ENCODE data around the gene ARID1A.
"Not testable (repeated sequence)": the region's sequence is repeated elsewhere in the genome, so short reads cannot be mapped to it uniquely, and the experiment has no call there.

The ARID1A gene

GRCh38 chr1:26789612-26789865, 93.7 kb downstream of the ARID1A start:
- no peak for DNase-seq

GRCh38 chr1:26789931-26790330, 94.1 kb downstream of the ARID1A start:
- DNase-seq = no peak

- DNase-seq = no peak
Observed at GRCh38 chr1:26790551-26790953, 94.7 kb downstream of the ARID1A start.

- no peak for DNase-seq
Observed at GRCh38 chr1:26791148-26791547, 95.3 kb downstream of the ARID1A start.

GRCh38 chr1:26791626-26792025, 95.8 kb downstream of the ARID1A start:
- no peak for DNase-seq

GRCh38 chr1:26792924-26793323, 97.1 kb downstream of the ARID1A start:
- DNase-seq = no peak

GRCh38 chr1:26794391-26794790, 98.6 kb downstream of the ARID1A start:
- no peak for DNase-seq

- DNase-seq = no peak
Observed at GRCh38 chr1:26797627-26798026, 101.8 kb downstream of the ARID1A start.

GRCh38 chr1:26799479-26800142, 103.8 kb downstream of the ARID1A start:
- no peak for DNase-seq

GRCh38 chr1:26803932-26804331, 108.1 kb downstream of the ARID1A start:
- not testable (repeated sequence) for DNase-seq

- peak in 1 of 2 experiments; percentile 30 for DNase-seq
Observed at GRCh38 chr1:26810105-26810504, 114.3 kb downstream of the ARID1A start.

- no peak for DNase-seq
Observed at GRCh38 chr1:26811057-26811456, 115.2 kb downstream of the ARID1A start.

- DNase-seq = no peak
Observed at GRCh38 chr1:26811708-26812107, 115.9 kb downstream of the ARID1A start.

GRCh38 chr1:26814377-26814776, 118.6 kb downstream of the ARID1A start:
- DNase-seq = no peak

- DNase-seq = no peak
Observed at GRCh38 chr1:26814893-26815292, 119.1 kb downstream of the ARID1A start.

GRCh38 chr1:26820784-26821269, 125.0 kb downstream of the ARID1A start:
- no peak for DNase-seq

- DNase-seq = no peak
Observed at GRCh38 chr1:26822737-26823395, 127.1 kb downstream of the ARID1A start.

- DNase-seq = no peak
Observed at GRCh38 chr1:26824731-26825130, 128.9 kb downstream of the ARID1A start.

GRCh38 chr1:26826261-26827105, 130.7 kb downstream of the ARID1A start, which contains the start of gene ZDHHC18:
Gene ZDHHC18, plus strand, starts transcription at chr1:26826688. Its CDS starts 117 bp downstream, at chr1:26826805.
- DNase-seq = peak in 1 of 2 experiments; percentile 47

GRCh38 chr1:26827106-26827604, 131.3 kb downstream of the ARID1A start:
- DNase-seq = no peak

- DNase-seq = no peak
Observed at GRCh38 chr1:26827663-26828062, 131.8 kb downstream of the ARID1A start.

GRCh38 chr1:26828411-26828991, 132.7 kb downstream of the ARID1A start:
- no peak for DNase-seq

Data from NCI-H187 (cell line).